ENCODE results near the gene B3GALNT2. TPM values are rescaled to one million over a fixed set of nuclear protein-coding genes. Genes with fewer than 3 reads are reported as not detected.

Gene B3GALNT2
- total and polyA plus RNA-seq, 2 of the 8 experiments (the other 6 are each of a cell fraction or from before 2014, with no cell fraction given): 15.4 to 39.4 TPM

GRCh38 chr1:235454021-235454420, 50.2 kb downstream of the B3GALNT2 start:
- Histone ChIP-seq H3K79me1 (ENCODE audit: low read depth, low read length) (no peaks in the 10 kb centered on the region), H3K4me2 (ENCODE audit: insufficient read depth in 1 of 2, low read depth in 2 of 2, low read length in 2 of 2) (no peak overlapping the region), H3K56ac (replicated peaks; ENCODE audit: insufficient read length, low read depth, low read length) (no peak overlapping the region), H3K14ac (ENCODE audit: insufficient read length) (no peak overlapping the region), H2BK20ac (ENCODE audit: low read length) (no peak overlapping the region), H2AK5ac (ENCODE audit: low read depth, low read length) (no peak overlapping the region), H2BK5ac (ENCODE audit: low read depth, low read length) (no peak overlapping the region), H3K27ac (ENCODE audit: low read depth, low read length) (no peak overlapping the region), H3K36me3 (ENCODE audit: control insufficient read depth in 2 of 4, insufficient read depth in 4 of 4, low read length in 3 of 4) (peaks cover 2 to 41% (median 23%) of the 10 kb centered on the region in 4 experiments; a peak in 6 of 8 replicates), H4K5ac (ENCODE audit: insufficient read length, low read depth, low read length) (no peak overlapping the region), H3K18ac (ENCODE audit: extremely low read depth, low read length) (no peak overlapping the region), H4K20me1 (replicated peaks in 1 of 2; ENCODE audit: control insufficient read depth in 1 of 2, insufficient read depth in 2 of 2, low read length in 2 of 2) (peaks cover 0 to 3% of the 10 kb centered on the region in 2 experiments), H3K27me3 (replicated peaks in 1 of 4; ENCODE audit: control insufficient read depth in 3 of 4, extremely low read depth in 1 of 4, insufficient read depth in 3 of 4, low read length in 3 of 4) (no peaks in the 10 kb centered on the region), H3K23ac (ENCODE audit: insufficient read length) (no peak overlapping the region), H2BK15ac (ENCODE audit: low read length) (no peak overlapping the region), H3K4me3 (ENCODE audit: extremely low read depth in 1 of 4, insufficient read depth in 2 of 4, low read depth in 3 of 4, low read length in 4 of 4) (no peak overlapping the region), H4K8ac (ENCODE audit: extremely low read depth, insufficient read depth, low read length) (no peak overlapping the region), H3K23me2 (ENCODE audit: low read depth, low read length) (no peaks in the 10 kb centered on the region), H4K91ac (replicated peaks; ENCODE audit: insufficient read length, low read length) (no peak overlapping the region), H3K9ac (replicated peaks in 1 of 4; ENCODE audit: extremely low read depth in 1 of 4, low read depth in 3 of 4, low read length in 3 of 4) (no peak overlapping the region), H2AFZ (ENCODE audit: low read length) (no peak overlapping the region), H2BK12ac (ENCODE audit: low read depth, low read length) (no peak overlapping the region), H3K4me1 (replicated peaks in 1 of 4; ENCODE audit: control insufficient read depth in 3 of 4, insufficient read depth in 4 of 4, low read length in 3 of 4) (no peaks in the 10 kb centered on the region), H3K9me3 (ENCODE audit: insufficient read depth in 2 of 2, low read depth in 1 of 2, low read length in 1 of 2) (no peaks in the 10 kb centered on the region), H3K79me2 (ENCODE audit: control insufficient read depth in 1 of 2, insufficient read depth in 2 of 2, low read length in 2 of 2) (no peaks in the 10 kb centered on the region), H3K4ac (replicated peaks; ENCODE audit: insufficient read length, low read depth, low read length) (no peak overlapping the region), H2BK120ac (replicated peaks; ENCODE audit: low read depth, low read length) (no peak overlapping the region)
- ChIA-PET CTCF (ENCODE audit: partially characterized antibody) (interaction anchor here (1.1 kb wide), 1 partner anchor 9 kb away, joined by 3 read pairs; no protein-coding TSS in a partner anchor), POLR2A (ENCODE audit: partially characterized antibody) (no interaction called here)
- FAIRE-seq: no peak
- 96% methylated on average over 8 of the region's 8 CpGs; no CpG with 5 or more reads in 1 of the 2 experiments for WGBS, 2 experiments (ENCODE audit: extremely low coverage in 1 of 2, insufficient coverage in 1 of 2, insufficient read length in 1 of 2, insufficient replicate concordance in 2 of 2, low coverage in 1 of 2, low lambda C conversion rate in 2 of 2, missing lambda C conversion rate in 1 of 2)
- no peak for DNase-seq (ENCODE audit: low read depth in 1 of 2, low spot score in 2 of 2)
- TF ChIP-seq TAF7 (optimal IDR thresholded peaks at IDR 0.05; ENCODE audit: borderline replicate concordance, low read depth, low read length) (no peak), RFX5 (IDR thresholded peaks at IDR 0.05; ENCODE audit: borderline replicate concordance, low read depth, low read length) (no peak), TCF12 (IDR thresholded peaks at IDR 0.05; ENCODE audit: low read depth, low read length) (no peak), CHD1 (IDR thresholded peaks at IDR 0.05; ENCODE audit: low read depth, low read length) (no peak), TAF1 (IDR thresholded peaks at IDR 0.05; ENCODE audit: low read depth, low read length) (no peak), EGR1 (IDR thresholded peaks at IDR 0.05; ENCODE audit: borderline replicate concordance, low read depth, low read length) (no peak), KDM1A (IDR thresholded peaks at IDR 0.05; ENCODE audit: borderline replicate concordance, low read length) (no peak), EZH2 (IDR thresholded peaks at IDR 0.05; ENCODE audit: low read depth, low read length, severe bottlenecking) (no peak), CTBP2 (IDR thresholded peaks at IDR 0.05; ENCODE audit: borderline replicate concordance, insufficient read depth, insufficient read length, low read length) (no peak), GTF2F1 (IDR thresholded peaks at IDR 0.05; ENCODE audit: borderline replicate concordance, low read depth, low read length) (no peak), ATF3 (IDR thresholded peaks at IDR 0.05; ENCODE audit: insufficient read depth, low read depth, low read length) (no peak), MAX (IDR thresholded peaks at IDR 0.05) (no peak), NRF1 (IDR thresholded peaks at IDR 0.05; ENCODE audit: low read depth, low read length) (no peak), RXRA (IDR thresholded peaks at IDR 0.05; ENCODE audit: insufficient read depth, low read depth, low read length) (no peak)

All from H1 (cell line).